ENCODE data around the gene PCED1B.

DNA sequence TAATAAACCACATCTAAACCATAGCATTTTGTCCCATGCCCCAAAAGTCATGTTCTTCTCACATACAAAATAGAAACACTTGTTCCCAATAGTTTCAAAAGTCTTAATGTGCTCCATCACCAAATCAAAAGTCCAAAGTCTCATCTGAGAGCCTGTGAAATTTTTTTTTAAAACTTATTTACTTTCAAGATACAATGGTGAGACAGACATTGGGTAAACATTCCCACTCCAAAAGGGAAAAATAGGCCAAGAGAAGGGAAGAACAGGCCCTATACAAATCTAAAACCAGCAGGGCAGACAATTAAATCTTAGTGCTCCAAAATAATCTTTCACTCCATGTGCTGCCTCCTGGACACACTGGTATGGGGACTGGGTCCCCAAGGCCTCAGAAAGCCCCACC is 84.7 kb downstream of the PCED1B start:
- TF ChIP-seq, protein P1, sequence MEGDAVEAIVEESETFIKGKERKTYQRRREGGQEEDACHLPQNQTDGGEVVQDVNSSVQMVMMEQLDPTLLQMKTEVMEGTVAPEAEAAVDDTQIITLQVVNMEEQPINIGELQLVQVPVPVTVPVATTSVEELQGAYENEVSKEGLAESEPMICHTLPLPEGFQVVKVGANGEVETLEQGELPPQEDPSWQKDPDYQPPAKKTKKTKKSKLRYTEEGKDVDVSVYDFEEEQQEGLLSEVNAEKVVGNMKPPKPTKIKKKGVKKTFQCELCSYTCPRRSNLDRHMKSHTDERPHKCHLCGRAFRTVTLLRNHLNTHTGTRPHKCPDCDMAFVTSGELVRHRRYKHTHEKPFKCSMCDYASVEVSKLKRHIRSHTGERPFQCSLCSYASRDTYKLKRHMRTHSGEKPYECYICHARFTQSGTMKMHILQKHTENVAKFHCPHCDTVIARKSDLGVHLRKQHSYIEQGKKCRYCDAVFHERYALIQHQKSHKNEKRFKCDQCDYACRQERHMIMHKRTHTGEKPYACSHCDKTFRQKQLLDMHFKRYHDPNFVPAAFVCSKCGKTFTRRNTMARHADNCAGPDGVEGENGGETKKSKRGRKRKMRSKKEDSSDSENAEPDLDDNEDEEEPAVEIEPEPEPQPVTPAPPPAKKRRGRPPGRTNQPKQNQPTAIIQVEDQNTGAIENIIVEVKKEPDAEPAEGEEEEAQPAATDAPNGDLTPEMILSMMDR (IDR thresholded peaks at IDR 0.05; ENCODE audit: insufficient read depth, low read length, poor library complexity, severe bottlenecking) = no peak
- no peak for TF ChIP-seq EZH2phosphoT487 (conservative IDR thresholded peaks at IDR 0.05; ENCODE audit: low read length)
